HCT116 (cell line): ENCODE measurements around the gene SRP68. TPM values are rescaled to one million over a fixed set of nuclear protein-coding genes. Genes with fewer than 3 reads are reported as not detected.

ENCODE experiments used
- ATAC-seq: fragments of 200-7000 bp; cut with Tn5 transposase; 2 replicates; pipeline ENCODE4 v1.9.1; 2020; ENCODE audit warnings: mild to moderate bottlenecking, moderate library complexity
- BruUV-seq: library from RNA; stranded (reverse); fragments of 400-500 nt; replicated peaks from 2 replicates; lab custom pipeline; 2021; lab: Mats Ljungman, UMichigan
- CTCF ChIA-PET: fragments of 300-600 bp; sonication (Branson Sonifier 250); formaldehyde crosslinking; loops from one replicate; lab custom pipeline; 2021; ENCODE audit warnings: antibody characterized with exemption; lab: Charles Lee
- POLR2A ChIA-PET: fragments of 300-600, 350-600 bp; sonication (Branson Sonifier 250); formaldehyde crosslinking; loops from one replicate; lab custom pipeline; 2021; ENCODE audit warnings: antibody characterized with exemption; lab: Charles Lee
- RAD21 ChIA-PET, 2 experiments: fragments of 300-600 bp; sonication (Branson Sonifier 250); formaldehyde crosslinking; loops; one replicate each; lab custom pipeline; 2023; ENCODE audit warnings: low total read pairs in 2 of 2; ENCODE audit not compliant: uncharacterized antibody in 2 of 2, unreplicated experiment in 2 of 2, low non-redundant PET in 1 of 2; lab: Charles Lee
- DNase-seq: peaks from one replicate; pipeline ENCODE4 v3.0.0-alpha.2; 2010; ENCODE audit warnings: low read depth, low spot score
- H2AFZ ChIP-seq: fragments of 200-600 bp; shearing (Covaris generic), sonication (generic); 2 replicates; pipeline ENCODE4 v1.6.1; 2017; ENCODE audit warnings: low read depth, mixed run types, mixed read lengths, antibody characterized with exemption, low read length; ENCODE audit not compliant: poor library complexity, severe bottlenecking
- H3K27ac ChIP-seq: 2 replicates; pipeline ENCODE4 v1.5.1; 2012; ENCODE audit warnings: low read depth, low read length
- H3K27me3 ChIP-seq: fragments of 200-600 bp; sonication (generic); 2 replicates; pipeline ENCODE4 v1.6.1; 2016; ENCODE audit warnings: mixed run types, low read length, mixed read lengths; ENCODE audit not compliant: insufficient read depth
- H3K36me3 ChIP-seq, 2 experiments: fragments of 200-500 bp in 1 of 2; fragments of 200-600 bp in 1 of 2; sonication (Bioruptor generic) in 1 of 2; sonication (generic) in 1 of 2; 2 replicates each; pipeline versions ENCODE4 v1.5.1 to v1.6.1; 2014 to 2016; ENCODE audit warnings: low read length in 2 of 2, inconsistent platforms in 1 of 2, mixed read lengths in 1 of 2, mixed run types in 1 of 2; ENCODE audit not compliant: insufficient read depth in 2 of 2, control insufficient read depth in 1 of 2
- H3K4me1 ChIP-seq, 2 experiments: fragments of 200-600 bp in 1 of 2; sonication (generic) in 1 of 2; 2 replicates each; pipeline versions ENCODE4 v1.5.1 to v1.6.1; 2012 to 2017; ENCODE audit warnings: low read length in 2 of 2, inconsistent platforms in 1 of 2, mild to moderate bottlenecking in 1 of 2, mixed read lengths in 1 of 2, mixed run types in 1 of 2, moderate library complexity in 1 of 2; ENCODE audit not compliant: insufficient read depth in 2 of 2, control insufficient read depth in 1 of 2
- H3K4me2 ChIP-seq: fragments of 200-600 bp; sonication (generic); 2 replicates; pipeline ENCODE4 v1.6.1; 2017; ENCODE audit warnings: mixed run types, low read length, mixed read lengths
- H3K4me3 ChIP-seq, 2 experiments: fragments of 200-600 bp in 1 of 2; sonication (generic) in 1 of 2; replicated peaks in 1 of 2; 2 replicates each; pipeline ENCODE4 v1.5.1; 2011 to 2016; ENCODE audit warnings: low read length in 2 of 2, control low read depth in 1 of 2, low read depth in 1 of 2, mild to moderate bottlenecking in 1 of 2, mixed read lengths in 1 of 2, mixed run types in 1 of 2
- H3K79me2 ChIP-seq: fragments of 200-600 bp; sonication (generic); 2 replicates; pipeline ENCODE4 v1.6.1; 2017; ENCODE audit warnings: mild to moderate bottlenecking, mixed run types, low read length, moderate library complexity, mixed read lengths; ENCODE audit not compliant: insufficient read depth
- H3K9ac ChIP-seq: fragments of 200-600 bp; sonication (generic); 2 replicates; pipeline ENCODE4 v1.6.1; 2016; ENCODE audit warnings: low read length, mixed read lengths
- H3K9me2 ChIP-seq: fragments of 200-600 bp; sonication (generic), shearing (Covaris generic); 2 replicates; pipeline ENCODE4 v1.6.1; 2017; ENCODE audit warnings: mixed run types, mild to moderate bottlenecking, moderate library complexity; ENCODE audit not compliant: insufficient read depth
- H3K9me3 ChIP-seq, 2 experiments: fragments of 200-500 bp in 1 of 2; fragments of 200-600 bp in 1 of 2; sonication (Bioruptor generic) in 1 of 2; sonication (generic) in 1 of 2; 2 replicates each; pipeline ENCODE4 v1.6.1; 2014 to 2017; ENCODE audit warnings: low read length in 2 of 2, mixed read lengths in 2 of 2, inconsistent platforms in 1 of 2, low read depth in 1 of 2, mild to moderate bottlenecking in 1 of 2, mixed run types in 1 of 2, moderate library complexity in 1 of 2; ENCODE audit not compliant: control insufficient read depth in 1 of 2, insufficient read depth in 1 of 2
- H4K20me1 ChIP-seq: fragments of 200-600 bp; sonication (generic), shearing (Covaris generic); 2 replicates; pipeline ENCODE4 v1.6.1; 2017; ENCODE audit warnings: mixed run types, mild to moderate bottlenecking, moderate library complexity; ENCODE audit not compliant: insufficient read depth
- EZH2phosphoT487 ChIP-seq: fragments of 200-600 bp; IDR thresholded peaks from 2 replicates; pipeline ENCODE4 v1.6.1; 2018; ENCODE audit warnings: antibody characterized with exemption, borderline replicate concordance
- FOSL1 ChIP-seq: IDR thresholded peaks from 2 replicates; pipeline ENCODE4 v1.6.1; 2012; ENCODE audit warnings: low read depth
- POLR2AphosphoS5 ChIP-seq: IDR thresholded peaks from 2 replicates; pipeline ENCODE4 v1.6.1; 2011; ENCODE audit warnings: mild to moderate bottlenecking, low read depth, low read length, moderate library complexity
- SRF ChIP-seq: IDR thresholded peaks from 2 replicates; pipeline ENCODE4 v1.6.1; 2012; ENCODE audit warnings: low read depth
- YY1 ChIP-seq: IDR thresholded peaks from 2 replicates; pipeline ENCODE4 v1.6.1; 2011; ENCODE audit warnings: low read length, low read depth, moderate library complexity, mild to moderate bottlenecking; ENCODE audit not compliant: insufficient replicate concordance; ENCODE audit errors: extremely low read depth
- ZFX ChIP-seq: fragments of 450-650 bp; IDR thresholded peaks from 2 replicates; pipeline ENCODE4 v1.6.1; 2017
- intact Hi-C: fragments of 100-400 bp; cut with micrococcal nuclease; formaldehyde crosslinking; loops from 2 replicates; pipeline ENCODE4 v1.10.0; 2022
- microRNA-seq: library from miRNA; unstranded; fragments of <30 nt; microRNA quantifications from one replicate; pipeline ENCODE4, GENCODE V29; 2016; ENCODE audit warnings: borderline number of aligned reads
- total RNA-seq: library from RNA; stranded (reverse); gene quantifications from one replicate; pipeline ENCODE4 v1.2.1, GENCODE V29; 2021; ENCODE audit not compliant: unreplicated experiment
- TF ChIP-seq, protein P1 (sequence below): IDR thresholded peaks from 2 replicates; pipeline ENCODE4 v1.6.1; 2012; ENCODE audit warnings: low read depth
- TF ChIP-seq, protein P2 (sequence below): IDR thresholded peaks from 2 replicates; pipeline ENCODE4 v1.6.1; 2011; ENCODE audit warnings: mild to moderate bottlenecking, low read length, moderate library complexity; ENCODE audit not compliant: insufficient replicate concordance; ENCODE audit errors: extremely low read depth

The SRP68 gene
- total RNA-seq, 1 experiment from 2014 or later: 152 TPM

DNA sequence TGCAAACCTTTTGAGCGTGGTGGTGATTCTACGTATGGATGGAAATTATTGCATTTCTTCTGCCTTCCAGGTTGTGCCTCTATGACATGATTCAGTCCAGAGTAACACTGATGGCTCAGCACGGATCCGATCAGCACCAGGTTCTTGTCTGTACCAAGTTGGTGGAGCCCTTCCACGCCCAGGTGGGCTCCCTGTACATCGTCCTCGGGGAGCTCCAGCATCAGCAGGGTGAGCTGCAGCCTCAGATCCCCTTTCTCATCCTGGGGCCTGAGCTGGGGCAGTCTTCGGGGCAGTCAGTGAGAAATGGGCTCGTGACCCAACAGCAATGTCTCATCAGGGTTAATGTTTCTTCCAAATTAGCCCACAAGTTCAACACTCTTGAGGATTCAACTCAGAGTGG is 80.9 kb downstream of the SRP68 start:
- H3K27ac ChIP-seq: no peak overlapping the region
- H3K9ac ChIP-seq: no peak overlapping the region
- no peaks in the 10 kb centered on the region for H3K9me2 ChIP-seq
- no peaks in the 10 kb centered on the region; a peak in 1 of 4 replicates for H3K36me3 ChIP-seq
- BruUV-seq: no TSS peak
- H3K9me3 ChIP-seq: no peaks in the 10 kb centered on the region
- H3K79me2 ChIP-seq: no peaks in the 10 kb centered on the region
- H3K4me3 ChIP-seq: no peak overlapping the region
- no peaks in the 10 kb centered on the region for H4K20me1 ChIP-seq
- ATAC-seq (no peak), DNase-seq (no peak)
- RAD21 ChIA-PET: interaction anchor here in 1 of 2 experiments (0.6 kb wide), 1 partner anchor 28 kb away, joined by 6 read pairs; no protein-coding TSS in a partner anchor
- peaks cover 3 to 13% of the 10 kb centered on the region in 2 experiments; a peak in 3 of 4 replicates for H3K4me1 ChIP-seq
- H3K27me3 ChIP-seq: no peaks in the 10 kb centered on the region
- H2AFZ ChIP-seq: no peak overlapping the region
- CTCF ChIA-PET: interaction anchor here (2.2 kb wide), 1 partner anchor 9 kb away, joined by 10 read pairs; the partner anchor contains the start of gene CDK3
- intact Hi-C loops: no loop called here
- TF ChIP-seq ZFX (no peak), POLR2AphosphoS5 (no peak), YY1 (no peak), EZH2phosphoT487 (no peak), SRF (no peak), FOSL1 (no peak)
- TF ChIP-seq, protein P1, sequence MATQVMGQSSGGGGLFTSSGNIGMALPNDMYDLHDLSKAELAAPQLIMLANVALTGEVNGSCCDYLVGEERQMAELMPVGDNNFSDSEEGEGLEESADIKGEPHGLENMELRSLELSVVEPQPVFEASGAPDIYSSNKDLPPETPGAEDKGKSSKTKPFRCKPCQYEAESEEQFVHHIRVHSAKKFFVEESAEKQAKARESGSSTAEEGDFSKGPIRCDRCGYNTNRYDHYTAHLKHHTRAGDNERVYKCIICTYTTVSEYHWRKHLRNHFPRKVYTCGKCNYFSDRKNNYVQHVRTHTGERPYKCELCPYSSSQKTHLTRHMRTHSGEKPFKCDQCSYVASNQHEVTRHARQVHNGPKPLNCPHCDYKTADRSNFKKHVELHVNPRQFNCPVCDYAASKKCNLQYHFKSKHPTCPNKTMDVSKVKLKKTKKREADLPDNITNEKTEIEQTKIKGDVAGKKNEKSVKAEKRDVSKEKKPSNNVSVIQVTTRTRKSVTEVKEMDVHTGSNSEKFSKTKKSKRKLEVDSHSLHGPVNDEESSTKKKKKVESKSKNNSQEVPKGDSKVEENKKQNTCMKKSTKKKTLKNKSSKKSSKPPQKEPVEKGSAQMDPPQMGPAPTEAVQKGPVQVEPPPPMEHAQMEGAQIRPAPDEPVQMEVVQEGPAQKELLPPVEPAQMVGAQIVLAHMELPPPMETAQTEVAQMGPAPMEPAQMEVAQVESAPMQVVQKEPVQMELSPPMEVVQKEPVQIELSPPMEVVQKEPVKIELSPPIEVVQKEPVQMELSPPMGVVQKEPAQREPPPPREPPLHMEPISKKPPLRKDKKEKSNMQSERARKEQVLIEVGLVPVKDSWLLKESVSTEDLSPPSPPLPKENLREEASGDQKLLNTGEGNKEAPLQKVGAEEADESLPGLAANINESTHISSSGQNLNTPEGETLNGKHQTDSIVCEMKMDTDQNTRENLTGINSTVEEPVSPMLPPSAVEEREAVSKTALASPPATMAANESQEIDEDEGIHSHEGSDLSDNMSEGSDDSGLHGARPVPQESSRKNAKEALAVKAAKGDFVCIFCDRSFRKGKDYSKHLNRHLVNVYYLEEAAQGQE: no peak
- TF ChIP-seq, protein P2, sequence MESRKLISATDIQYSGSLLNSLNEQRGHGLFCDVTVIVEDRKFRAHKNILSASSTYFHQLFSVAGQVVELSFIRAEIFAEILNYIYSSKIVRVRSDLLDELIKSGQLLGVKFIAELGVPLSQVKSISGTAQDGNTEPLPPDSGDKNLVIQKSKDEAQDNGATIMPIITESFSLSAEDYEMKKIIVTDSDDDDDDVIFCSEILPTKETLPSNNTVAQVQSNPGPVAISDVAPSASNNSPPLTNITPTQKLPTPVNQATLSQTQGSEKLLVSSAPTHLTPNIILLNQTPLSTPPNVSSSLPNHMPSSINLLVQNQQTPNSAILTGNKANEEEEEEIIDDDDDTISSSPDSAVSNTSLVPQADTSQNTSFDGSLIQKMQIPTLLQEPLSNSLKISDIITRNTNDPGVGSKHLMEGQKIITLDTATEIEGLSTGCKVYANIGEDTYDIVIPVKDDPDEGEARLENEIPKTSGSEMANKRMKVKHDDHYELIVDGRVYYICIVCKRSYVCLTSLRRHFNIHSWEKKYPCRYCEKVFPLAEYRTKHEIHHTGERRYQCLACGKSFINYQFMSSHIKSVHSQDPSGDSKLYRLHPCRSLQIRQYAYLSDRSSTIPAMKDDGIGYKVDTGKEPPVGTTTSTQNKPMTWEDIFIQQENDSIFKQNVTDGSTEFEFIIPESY: no peak
- H3K4me2 ChIP-seq: no peak overlapping the region
- POLR2A ChIA-PET: interaction anchor here (0.6 to 1.2 kb wide), 2 partner anchors 9 to 87 kb away, joined by 3 read pairs; partner anchors contain the start of genes CDK3 and MRPL38

Small RNA genes lying within 50 kb of the gene (microRNA-seq; reads per million reads assigned to microRNA genes)
- gene MIR6868: 2.0 reads per million

Other genes with a start within 250 kb of the SRP68 start
- gene UNC13D, start 228.1 kb downstream of the SRP68 start, total RNA-seq: 20.2 TPM
- gene WBP2, start 217.2 kb downstream of the SRP68 start, total RNA-seq: 132 TPM
- gene TRIM47, start 193.9 kb downstream of the SRP68 start, total RNA-seq: 86.7 TPM
- 53.0 TPM for gene TRIM65, start 175.6 kb downstream of the SRP68 start, total RNA-seq
- 219 TPM for gene MRPL38, start 167.6 kb downstream of the SRP68 start, total RNA-seq
- 22.8 TPM for gene FBF1, start 131.5 kb downstream of the SRP68 start, total RNA-seq
- gene ACOX1, start 93.4 kb downstream of the SRP68 start, total RNA-seq: 50.2 TPM
- gene TEN1, start 93.3 kb downstream of the SRP68 start, total RNA-seq: 18.5 TPM
- gene CDK3, start 71.7 kb downstream of the SRP68 start, total RNA-seq: 7.1 TPM
- gene EVPL, start 45.2 kb downstream of the SRP68 start, total RNA-seq: 58.0 TPM
- 0.27 TPM for gene GALR2, start 2.3 kb upstream of the SRP68 start, total RNA-seq
- gene ZACN, start 6.7 kb upstream of the SRP68 start, total RNA-seq: not detected
- gene EXOC7, start 31.3 kb upstream of the SRP68 start, total RNA-seq: 114 TPM
- 0.61 TPM for gene FOXJ1, start 68.7 kb upstream of the SRP68 start, total RNA-seq
- gene RNF157, start 168.0 kb upstream of the SRP68 start, total RNA-seq: 0.86 TPM
- gene UBALD2, start 192.8 kb upstream of the SRP68 start, total RNA-seq: 94.3 TPM
- gene QRICH2, start 235.8 kb upstream of the SRP68 start, total RNA-seq: 4.9 TPM